MCF 10A (cell line): ENCODE results near the gene CDH12. TPM values are rescaled to one million over a fixed set of nuclear protein-coding genes. Genes with fewer than 3 reads are reported as not detected.

ENCODE experiments used
- BruUV-seq: library from RNA; stranded (reverse); fragments of 400-500 nt; replicated peaks from 2 replicates; lab custom pipeline; 2021; lab: Mats Ljungman, UMichigan
- CTCF ChIA-PET: fragments of 300-600 bp; sonication (Branson Sonifier 250); formaldehyde crosslinking; extraction: SDS; loops from one replicate; lab custom pipeline; 2021; ENCODE audit warnings: antibody characterized with exemption, inconsistent platforms; lab: Yijun Ruan, JAX
- POLR2A ChIA-PET: fragments of 300-600, 350-650 bp; sonication (Branson Sonifier 250); formaldehyde crosslinking; extraction: SDS; loops from one replicate; lab custom pipeline; 2020; ENCODE audit warnings: antibody characterized with exemption, inconsistent platforms; lab: Yijun Ruan, JAX
- DNase-seq: peaks from one replicate; pipeline ENCODE4 v3.0.0-alpha.2; 2018; ENCODE audit not compliant: unreplicated experiment
- H3K27ac Mint-ChIP-seq: one replicate; pipeline ENCODE4 v1.8.0; 2022; ENCODE audit warnings: mild to moderate bottlenecking, low read depth, mixed read lengths; ENCODE audit not compliant: unreplicated experiment
- H3K27me3 Mint-ChIP-seq: one replicate; pipeline ENCODE4 v1.8.0; 2022; ENCODE audit warnings: mixed read lengths; ENCODE audit not compliant: insufficient read depth, unreplicated experiment
- H3K36me3 Mint-ChIP-seq: one replicate; pipeline ENCODE4 v1.8.0; 2022; ENCODE audit warnings: mild to moderate bottlenecking, moderate library complexity, mixed read lengths; ENCODE audit not compliant: insufficient read depth, unreplicated experiment
- H3K4me1 Mint-ChIP-seq: one replicate; pipeline ENCODE4 v1.8.0; 2022; ENCODE audit warnings: mixed read lengths; ENCODE audit not compliant: insufficient read depth, unreplicated experiment
- H3K4me3 Mint-ChIP-seq: one replicate; pipeline ENCODE4 v1.8.0; 2022; ENCODE audit warnings: mild to moderate bottlenecking, moderate library complexity, mixed read lengths; ENCODE audit not compliant: unreplicated experiment
- H3K9me3 Mint-ChIP-seq: one replicate; pipeline ENCODE4 v1.8.0; 2022; ENCODE audit warnings: mixed read lengths; ENCODE audit not compliant: unreplicated experiment
- intact Hi-C: fragments of 100-400 bp; cut with micrococcal nuclease; formaldehyde crosslinking; loops from 2 replicates; pipeline ENCODE4 v1.14.1; 2022
- total RNA-seq: library from RNA; stranded (reverse); gene quantifications from 2 replicates; pipeline ENCODE4 v1.2.3, GENCODE V29; 2022
- TF ChIP-seq, protein P1 (sequence below): fragments of 200-600 bp; IDR thresholded peaks from one replicate; pipeline ENCODE4 v1.8.0; 2022; ENCODE audit warnings: antibody characterized with exemption, mild to moderate bottlenecking; ENCODE audit not compliant: unreplicated experiment

The CDH12 gene
- total RNA-seq, 1 experiment from 2014 or later, result not detected

DNA sequence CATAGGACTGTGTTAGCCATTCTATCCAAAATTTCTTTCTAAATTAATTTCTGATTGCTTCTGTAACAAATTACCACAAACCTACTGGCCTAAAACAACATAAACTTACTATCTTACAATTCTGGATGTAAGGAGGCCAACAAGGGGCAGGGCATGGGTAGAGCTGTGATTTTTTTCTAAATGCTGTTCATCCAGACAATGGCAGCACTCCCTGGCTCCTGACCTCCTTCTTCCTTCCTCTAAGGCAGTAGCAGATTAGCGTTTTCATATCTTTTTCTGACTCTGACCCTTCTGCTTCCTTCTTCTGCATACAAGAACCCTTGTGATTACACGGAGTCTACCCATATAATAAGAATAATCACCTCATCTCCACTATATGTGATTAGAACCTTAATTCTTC is 1005.8 kb downstream of the CDH12 start:
- ChIA-PET CTCF (interaction anchor here (1.0 kb wide), 1 partner anchor 42 kb away, joined by 3 read pairs; no protein-coding TSS in a partner anchor), POLR2A (no interaction called here)
- no TSS peak for BruUV-seq

DNA sequence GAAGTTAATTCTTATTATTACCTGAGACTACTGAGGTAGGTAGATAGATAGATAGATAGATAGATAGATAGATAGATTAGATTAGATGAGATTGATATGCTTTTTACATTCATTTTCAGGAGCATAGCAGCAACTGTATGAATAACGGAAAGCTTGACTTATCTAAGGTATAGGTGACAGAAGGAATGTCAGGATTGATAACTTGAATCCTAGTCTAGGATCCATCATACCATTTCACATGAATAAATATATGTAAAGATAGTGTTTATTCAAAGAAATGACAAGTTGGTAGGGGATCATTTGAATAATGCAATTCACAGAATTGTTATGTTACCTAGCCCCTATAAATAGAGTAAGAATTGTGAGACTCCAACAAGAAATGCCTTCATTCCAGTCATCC is 1008.2 kb downstream of the CDH12 start:
- H3K4me1 Mint-ChIP-seq, result no peaks in the 10 kb centered on the region
- H3K4me3 Mint-ChIP-seq, result no peak overlapping the region
- POLR2A ChIA-PET, result no interaction called here
- H3K9me3 Mint-ChIP-seq, result no peaks in the 10 kb centered on the region
- H3K27ac Mint-ChIP-seq, result no peak overlapping the region
- TF ChIP-seq, protein P1, sequence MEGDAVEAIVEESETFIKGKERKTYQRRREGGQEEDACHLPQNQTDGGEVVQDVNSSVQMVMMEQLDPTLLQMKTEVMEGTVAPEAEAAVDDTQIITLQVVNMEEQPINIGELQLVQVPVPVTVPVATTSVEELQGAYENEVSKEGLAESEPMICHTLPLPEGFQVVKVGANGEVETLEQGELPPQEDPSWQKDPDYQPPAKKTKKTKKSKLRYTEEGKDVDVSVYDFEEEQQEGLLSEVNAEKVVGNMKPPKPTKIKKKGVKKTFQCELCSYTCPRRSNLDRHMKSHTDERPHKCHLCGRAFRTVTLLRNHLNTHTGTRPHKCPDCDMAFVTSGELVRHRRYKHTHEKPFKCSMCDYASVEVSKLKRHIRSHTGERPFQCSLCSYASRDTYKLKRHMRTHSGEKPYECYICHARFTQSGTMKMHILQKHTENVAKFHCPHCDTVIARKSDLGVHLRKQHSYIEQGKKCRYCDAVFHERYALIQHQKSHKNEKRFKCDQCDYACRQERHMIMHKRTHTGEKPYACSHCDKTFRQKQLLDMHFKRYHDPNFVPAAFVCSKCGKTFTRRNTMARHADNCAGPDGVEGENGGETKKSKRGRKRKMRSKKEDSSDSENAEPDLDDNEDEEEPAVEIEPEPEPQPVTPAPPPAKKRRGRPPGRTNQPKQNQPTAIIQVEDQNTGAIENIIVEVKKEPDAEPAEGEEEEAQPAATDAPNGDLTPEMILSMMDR, result no peak
- H3K36me3 Mint-ChIP-seq, result no peaks in the 10 kb centered on the region
- no peak for DNase-seq
- intact Hi-C loops, result no loop called here
- no TSS peak for BruUV-seq
- CTCF ChIA-PET, result no interaction called here
- H3K27me3 Mint-ChIP-seq, result no peaks in the 10 kb centered on the region

More for the DNA sequence above, 1005.8 kb downstream of the CDH12 start:
- intact Hi-C loops, result no loop called here
- no peaks in the 10 kb centered on the region for H3K36me3 Mint-ChIP-seq
- H3K9me3 Mint-ChIP-seq, result no peaks in the 10 kb centered on the region
- no peak overlapping the region for H3K27ac Mint-ChIP-seq
- no peak for DNase-seq
- H3K4me1 Mint-ChIP-seq, result no peaks in the 10 kb centered on the region
- H3K4me3 Mint-ChIP-seq, result no peak overlapping the region
- TF ChIP-seq, protein P1, result no peak
- no peaks in the 10 kb centered on the region for H3K27me3 Mint-ChIP-seq

DNA sequence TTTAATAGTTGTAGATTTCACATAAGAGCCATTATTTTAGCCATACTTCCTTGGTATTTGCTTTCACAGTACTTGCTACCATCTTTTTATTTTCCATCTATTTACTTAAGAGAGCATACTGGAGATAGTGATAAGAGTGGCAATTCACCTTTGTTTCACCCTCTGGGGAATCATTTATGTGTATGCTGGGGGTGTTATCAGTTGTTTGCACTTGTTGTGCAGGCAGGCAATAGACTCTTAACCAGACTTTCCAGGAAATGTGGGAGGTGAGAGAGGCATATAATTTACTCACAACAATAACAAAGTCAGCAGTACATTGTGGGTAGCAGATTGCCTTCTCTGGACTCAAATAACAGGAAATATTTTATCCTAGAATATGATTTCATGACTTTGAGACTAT is 1018.3 kb downstream of the CDH12 start:
- Mint-ChIP-seq H3K36me3 (no peaks in the 10 kb centered on the region), H3K4me1 (no peaks in the 10 kb centered on the region), H3K27ac (no peak overlapping the region), H3K27me3 (no peaks in the 10 kb centered on the region), H3K4me3 (no peak overlapping the region), H3K9me3 (no peaks in the 10 kb centered on the region)
- TF ChIP-seq, protein P1, result no peak
- ChIA-PET POLR2A (interaction anchor here (0.9 kb wide), 1 partner anchor 12 kb away, joined by 3 read pairs; no protein-coding TSS in a partner anchor), CTCF (no interaction called here)
- DNase-seq, result no peak
- intact Hi-C loops, result no loop called here
- BruUV-seq, result no TSS peak

- Mint-ChIP-seq H3K4me1 (no peaks in the 10 kb centered on the region), H3K9me3 (no peaks in the 10 kb centered on the region), H3K27ac (no peak overlapping the region), H3K4me3 (no peak overlapping the region), H3K36me3 (no peaks in the 10 kb centered on the region), H3K27me3 (no peaks in the 10 kb centered on the region)
- ChIA-PET POLR2A (interaction anchor here (0.6 kb wide), 1 partner anchor 1909 kb away, joined by 3 read pairs; no protein-coding TSS in a partner anchor), CTCF (interaction anchor here (0.7 kb wide), 1 partner anchor 79 kb away, joined by 6 read pairs; no protein-coding TSS in a partner anchor)
- intact Hi-C loops, result no loop called here
- no peak for DNase-seq
- no TSS peak for BruUV-seq
- TF ChIP-seq, protein P1, result no peak
These were observed 1021.9 kb downstream of the CDH12 start for GRCh38 chr5:21831145-21831787.
